ENCODE results near the gene SUMO2. TPM values are rescaled to one million over a fixed set of nuclear protein-coding genes. Genes with fewer than 3 reads are reported as not detected.
A peak's percentile ranks its signal among the peaks of the same experiment; 100 is the strongest.

The SUMO2 gene
- total RNA-seq, 1 experiment from 2014 or later = 650 TPM

DNA sequence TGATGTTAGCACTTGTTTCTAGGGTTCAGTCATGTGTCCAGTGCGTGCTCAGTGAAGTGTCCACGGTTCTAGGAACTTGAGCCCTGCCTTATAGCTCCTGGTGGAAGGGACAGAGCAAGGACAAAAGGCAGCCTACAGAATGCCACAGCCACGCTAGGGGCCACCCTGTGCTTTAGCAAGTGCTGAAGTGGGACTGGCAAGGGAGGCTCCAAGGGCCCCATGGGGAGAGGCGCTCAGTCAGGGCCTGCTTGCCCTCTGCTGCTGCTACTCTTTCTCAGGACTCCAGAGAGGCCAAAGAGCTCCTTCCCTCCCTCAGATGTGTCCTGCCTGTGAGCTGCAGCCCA is 58.0 kb downstream of the SUMO2 start:
- Mint-ChIP-seq H3K27me3 (ENCODE audit: low read depth) (no peaks in the 10 kb centered on the region), H3K4me1 (peaks cover 13% of the 10 kb centered on the region), H3K36me3 (peaks cover 11% of the 10 kb centered on the region; the same call in 1 of the 2 replicates), H3K27ac (peak overlapping the region; percentile 23; the same call in 1 of the 2 replicates), H3K9me3 (no peaks in the 10 kb centered on the region), H3K4me3 (no peak overlapping the region)
- no peak for ATAC-seq
- ChIA-PET CTCF (interaction anchor here (1.4 to 2.3 kb wide), 4 partner anchors 12 to 146 kb away, joined by 5 to 27 read pairs (median 6); partner anchors contain the start of gene MIF4GD), POLR2A (interaction anchor here (1.0 kb wide), 1 partner anchor 15 kb away, joined by 4 read pairs; the partner anchor contains the start of gene ARMC7)
- TF ChIP-seq ESRRA (CRISPR knock-in tag; IDR thresholded peaks at IDR 0.05; ENCODE audit: borderline replicate concordance) (no peak), ATF1 (CRISPR knock-in tag; IDR thresholded peaks at IDR 0.05) (no peak), E2F1 (CRISPR knock-in tag; IDR thresholded peaks at IDR 0.05) (no peak), GRHL2 (CRISPR knock-in tag; IDR thresholded peaks at IDR 0.05; ENCODE audit: insufficient replicate concordance, severe bottlenecking) (no peak), FOXJ3 (CRISPR knock-in tag; IDR thresholded peaks at IDR 0.05; ENCODE audit: borderline replicate concordance) (no peak), ZBTB21 (CRISPR knock-in tag; IDR thresholded peaks at IDR 0.05; ENCODE audit: borderline replicate concordance) (no peak), NR2C2 (CRISPR knock-in tag; IDR thresholded peaks at IDR 0.05) (no peak), NR3C1 (CRISPR knock-in tag; conservative IDR thresholded peaks at IDR 0.05; ENCODE audit: low read depth) (no peak), GABPB1 (CRISPR knock-in tag; IDR thresholded peaks at IDR 0.05) (no peak), HMGXB4 (CRISPR knock-in tag; IDR thresholded peaks at IDR 0.05) (no peak), ZNF232 (CRISPR knock-in tag; IDR thresholded peaks at IDR 0.05) (no peak), ZMAT4 (CRISPR knock-in tag; IDR thresholded peaks at IDR 0.05) (no peak), FOXP1 (CRISPR knock-in tag; IDR thresholded peaks at IDR 0.05; ENCODE audit: borderline replicate concordance) (no peak), TP53 (CRISPR knock-in tag; IDR thresholded peaks at IDR 0.05) (no peak), ZNF263 (CRISPR knock-in tag; IDR thresholded peaks at IDR 0.05; ENCODE audit: low read depth) (no peak)
- TF ChIP-seq, protein P1, sequence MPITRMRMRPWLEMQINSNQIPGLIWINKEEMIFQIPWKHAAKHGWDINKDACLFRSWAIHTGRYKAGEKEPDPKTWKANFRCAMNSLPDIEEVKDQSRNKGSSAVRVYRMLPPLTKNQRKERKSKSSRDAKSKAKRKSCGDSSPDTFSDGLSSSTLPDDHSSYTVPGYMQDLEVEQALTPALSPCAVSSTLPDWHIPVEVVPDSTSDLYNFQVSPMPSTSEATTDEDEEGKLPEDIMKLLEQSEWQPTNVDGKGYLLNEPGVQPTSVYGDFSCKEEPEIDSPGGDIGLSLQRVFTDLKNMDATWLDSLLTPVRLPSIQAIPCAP (CRISPR knock-in tag; IDR thresholded peaks at IDR 0.05) = no peak
- TF ChIP-seq, protein P2, sequence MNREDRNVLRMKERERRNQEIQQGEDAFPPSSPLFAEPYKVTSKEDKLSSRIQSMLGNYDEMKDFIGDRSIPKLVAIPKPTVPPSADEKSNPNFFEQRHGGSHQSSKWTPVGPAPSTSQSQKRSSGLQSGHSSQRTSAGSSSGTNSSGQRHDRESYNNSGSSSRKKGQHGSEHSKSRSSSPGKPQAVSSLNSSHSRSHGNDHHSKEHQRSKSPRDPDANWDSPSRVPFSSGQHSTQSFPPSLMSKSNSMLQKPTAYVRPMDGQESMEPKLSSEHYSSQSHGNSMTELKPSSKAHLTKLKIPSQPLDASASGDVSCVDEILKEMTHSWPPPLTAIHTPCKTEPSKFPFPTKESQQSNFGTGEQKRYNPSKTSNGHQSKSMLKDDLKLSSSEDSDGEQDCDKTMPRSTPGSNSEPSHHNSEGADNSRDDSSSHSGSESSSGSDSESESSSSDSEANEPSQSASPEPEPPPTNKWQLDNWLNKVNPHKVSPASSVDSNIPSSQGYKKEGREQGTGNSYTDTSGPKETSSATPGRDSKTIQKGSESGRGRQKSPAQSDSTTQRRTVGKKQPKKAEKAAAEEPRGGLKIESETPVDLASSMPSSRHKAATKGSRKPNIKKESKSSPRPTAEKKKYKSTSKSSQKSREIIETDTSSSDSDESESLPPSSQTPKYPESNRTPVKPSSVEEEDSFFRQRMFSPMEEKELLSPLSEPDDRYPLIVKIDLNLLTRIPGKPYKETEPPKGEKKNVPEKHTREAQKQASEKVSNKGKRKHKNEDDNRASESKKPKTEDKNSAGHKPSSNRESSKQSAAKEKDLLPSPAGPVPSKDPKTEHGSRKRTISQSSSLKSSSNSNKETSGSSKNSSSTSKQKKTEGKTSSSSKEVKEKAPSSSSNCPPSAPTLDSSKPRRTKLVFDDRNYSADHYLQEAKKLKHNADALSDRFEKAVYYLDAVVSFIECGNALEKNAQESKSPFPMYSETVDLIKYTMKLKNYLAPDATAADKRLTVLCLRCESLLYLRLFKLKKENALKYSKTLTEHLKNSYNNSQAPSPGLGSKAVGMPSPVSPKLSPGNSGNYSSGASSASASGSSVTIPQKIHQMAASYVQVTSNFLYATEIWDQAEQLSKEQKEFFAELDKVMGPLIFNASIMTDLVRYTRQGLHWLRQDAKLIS (CRISPR knock-in tag; IDR thresholded peaks at IDR 0.05; ENCODE audit: borderline replicate concordance) = no peak
- TF ChIP-seq, protein P3, sequence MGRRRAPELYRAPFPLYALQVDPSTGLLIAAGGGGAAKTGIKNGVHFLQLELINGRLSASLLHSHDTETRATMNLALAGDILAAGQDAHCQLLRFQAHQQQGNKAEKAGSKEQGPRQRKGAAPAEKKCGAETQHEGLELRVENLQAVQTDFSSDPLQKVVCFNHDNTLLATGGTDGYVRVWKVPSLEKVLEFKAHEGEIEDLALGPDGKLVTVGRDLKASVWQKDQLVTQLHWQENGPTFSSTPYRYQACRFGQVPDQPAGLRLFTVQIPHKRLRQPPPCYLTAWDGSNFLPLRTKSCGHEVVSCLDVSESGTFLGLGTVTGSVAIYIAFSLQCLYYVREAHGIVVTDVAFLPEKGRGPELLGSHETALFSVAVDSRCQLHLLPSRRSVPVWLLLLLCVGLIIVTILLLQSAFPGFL (CRISPR knock-in tag; IDR thresholded peaks at IDR 0.05; ENCODE audit: borderline replicate concordance) = no peak
- TF ChIP-seq, protein P4, sequence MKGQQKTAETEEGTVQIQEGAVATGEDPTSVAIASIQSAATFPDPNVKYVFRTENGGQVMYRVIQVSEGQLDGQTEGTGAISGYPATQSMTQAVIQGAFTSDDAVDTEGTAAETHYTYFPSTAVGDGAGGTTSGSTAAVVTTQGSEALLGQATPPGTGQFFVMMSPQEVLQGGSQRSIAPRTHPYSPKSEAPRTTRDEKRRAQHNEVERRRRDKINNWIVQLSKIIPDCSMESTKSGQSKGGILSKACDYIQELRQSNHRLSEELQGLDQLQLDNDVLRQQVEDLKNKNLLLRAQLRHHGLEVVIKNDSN (CRISPR knock-in tag; IDR thresholded peaks at IDR 0.05) = no peak
- TF ChIP-seq, protein P5, sequence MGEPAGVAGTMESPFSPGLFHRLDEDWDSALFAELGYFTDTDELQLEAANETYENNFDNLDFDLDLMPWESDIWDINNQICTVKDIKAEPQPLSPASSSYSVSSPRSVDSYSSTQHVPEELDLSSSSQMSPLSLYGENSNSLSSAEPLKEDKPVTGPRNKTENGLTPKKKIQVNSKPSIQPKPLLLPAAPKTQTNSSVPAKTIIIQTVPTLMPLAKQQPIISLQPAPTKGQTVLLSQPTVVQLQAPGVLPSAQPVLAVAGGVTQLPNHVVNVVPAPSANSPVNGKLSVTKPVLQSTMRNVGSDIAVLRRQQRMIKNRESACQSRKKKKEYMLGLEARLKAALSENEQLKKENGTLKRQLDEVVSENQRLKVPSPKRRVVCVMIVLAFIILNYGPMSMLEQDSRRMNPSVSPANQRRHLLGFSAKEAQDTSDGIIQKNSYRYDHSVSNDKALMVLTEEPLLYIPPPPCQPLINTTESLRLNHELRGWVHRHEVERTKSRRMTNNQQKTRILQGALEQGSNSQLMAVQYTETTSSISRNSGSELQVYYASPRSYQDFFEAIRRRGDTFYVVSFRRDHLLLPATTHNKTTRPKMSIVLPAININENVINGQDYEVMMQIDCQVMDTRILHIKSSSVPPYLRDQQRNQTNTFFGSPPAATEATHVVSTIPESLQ (CRISPR knock-in tag; IDR thresholded peaks at IDR 0.05) = no peak
- no peak for DNase-seq (ENCODE audit: low spot score)
